Skeletal muscle cell (primary cell): ENCODE results near the gene SH3BP5L.
"Not testable (repeated sequence)": the region's sequence is repeated elsewhere in the genome, so short reads cannot be mapped to it uniquely, and the experiment has no call there.

Experiments
- DNase-seq: peaks from one replicate; pipeline ENCODE4 v3.0.0-alpha.2; 2010; ENCODE audit warnings: low read depth
- H3K4me3 ChIP-seq: 2 replicates; pipeline ENCODE4 v1.5.1; 2011; ENCODE audit warnings: low read depth, mild to moderate bottlenecking, control low read depth, low read length, moderate library complexity

SH3BP5L gene

GRCh38 chr1:248837045-248837780 lies 11.5 kb upstream of the SH3BP5L start:
- DNase-seq = no peak
- peak overlapping the region; percentile 85 for H3K4me3 ChIP-seq

GRCh38 chr1:248834343-248834940 lies 8.7 kb upstream of the SH3BP5L start:
- no peak for DNase-seq
- H3K4me3 ChIP-seq = no peak overlapping the region

- no peak for DNase-seq
Measured at GRCh38 chr1:248831842-248832241, 6.1 kb upstream of the SH3BP5L start.

GRCh38 chr1:248830718-248831017 lies 5.0 kb upstream of the SH3BP5L start:
- DNase-seq, H3K4me3 ChIP-seq: not testable (repeated sequence)

More at GRCh38 chr1:248831842-248832241, 6.1 kb upstream of the SH3BP5L start:
- no peak overlapping the region for H3K4me3 ChIP-seq

- no peak for DNase-seq
Measured at GRCh38 chr1:248828845-248829244, 3.1 kb upstream of the SH3BP5L start.

GRCh38 chr1:248825573-248825908 lies 174 bp downstream of the SH3BP5L start:
- DNase-seq = no peak
- peak overlapping the region; percentile 85 for H3K4me3 ChIP-seq

More at GRCh38 chr1:248828845-248829244, 3.1 kb upstream of the SH3BP5L start:
- no peak overlapping the region for H3K4me3 ChIP-seq

- DNase-seq = no peak
- H3K4me3 ChIP-seq = peak overlapping the region; percentile 85
Measured at GRCh38 chr1:248825136-248825535, 579 bp downstream of the SH3BP5L start.

GRCh38 chr1:248824701-248825100 lies 1.0 kb downstream of the SH3BP5L start:
- H3K4me3 ChIP-seq = peak overlapping the region; percentile 85
- no peak for DNase-seq

GRCh38 chr1:248824301-248824700 lies 1.4 kb downstream of the SH3BP5L start:
- DNase-seq = no peak
- H3K4me3 ChIP-seq = peak overlapping the region; percentile 85

- H3K4me3 ChIP-seq = peak overlapping the region; percentile 8
- DNase-seq = no peak
Measured at GRCh38 chr1:248823517-248824001, 2.2 kb downstream of the SH3BP5L start.

GRCh38 chr1:248822148-248823032 lies 3.3 kb downstream of the SH3BP5L start:
- no peak for DNase-seq
- H3K4me3 ChIP-seq = no peak overlapping the region

GRCh38 chr1:248821641-248822040 lies 4.1 kb downstream of the SH3BP5L start:
- no peak overlapping the region for H3K4me3 ChIP-seq
- no peak for DNase-seq

GRCh38 chr1:248821101-248821500 lies 4.6 kb downstream of the SH3BP5L start:
- no peak for DNase-seq
- H3K4me3 ChIP-seq = no peak overlapping the region

- no peak for DNase-seq
- H3K4me3 ChIP-seq = no peak overlapping the region
Measured at GRCh38 chr1:248820041-248820585, 5.6 kb downstream of the SH3BP5L start.

GRCh38 chr1:248818505-248819374 lies 7.0 kb downstream of the SH3BP5L start:
- DNase-seq = no peak
- H3K4me3 ChIP-seq = no peak overlapping the region

GRCh38 chr1:248817065-248817464 lies 8.7 kb downstream of the SH3BP5L start:
- no peak for DNase-seq
- H3K4me3 ChIP-seq = no peak overlapping the region

GRCh38 chr1:248816042-248816851 lies 9.5 kb downstream of the SH3BP5L start:
- DNase-seq = no peak
- no peak overlapping the region for H3K4me3 ChIP-seq

- no peak for DNase-seq
- no peak overlapping the region for H3K4me3 ChIP-seq
Measured at GRCh38 chr1:248815407-248816034, 10.2 kb downstream of the SH3BP5L start.
